HepG2 (cell line): ENCODE results near the gene ZXDA.

ENCODE experiments used
- HMG20B ChIP-seq: conservative IDR thresholded peaks from 2 replicates; pipeline ENCODE4 v1.6.1; 2016; ENCODE audit warnings: missing genetic modification reagents, missing compliant biosample characterization
- HNRNPH1 ChIP-seq: fragments of 200-400 bp; formaldehyde crosslinking; optimal IDR thresholded peaks from 2 replicates; pipeline ENCODE3; 2017; ENCODE audit warnings: mild to moderate bottlenecking, low read depth, low read length
- NFYC ChIP-seq: IDR thresholded peaks from 2 replicates; pipeline ENCODE4 v1.6.1; 2016; ENCODE audit warnings: missing genetic modification reagents, missing compliant biosample characterization
- POLR2A ChIP-seq, 2 experiments: IDR thresholded peaks; 2 replicates each; pipeline ENCODE4 v1.6.1; 2011; ENCODE audit warnings: low read depth in 2 of 2, low read length in 2 of 2, mild to moderate bottlenecking in 1 of 2, moderate library complexity in 1 of 2; ENCODE audit not compliant: insufficient read depth in 1 of 2
- POLR2AphosphoS2 ChIP-seq: IDR thresholded peaks from 2 replicates; pipeline ENCODE4 v1.6.1; 2011; ENCODE audit warnings: low read depth, low read length, improper control_type of control experiment
- PRDM15 ChIP-seq: sonication (generic); formaldehyde crosslinking; IDR thresholded peaks from 2 replicates; pipeline ENCODE4 v1.4.0; 2020; ENCODE audit warnings: missing genetic modification reagents
- SUZ12 ChIP-seq: fragments of 150-350 bp; IDR thresholded peaks from 2 replicates; pipeline ENCODE4 v1.6.1; 2014; ENCODE audit warnings: low read depth, low read length
- ZNF263 ChIP-seq: sonication (generic); formaldehyde crosslinking; IDR thresholded peaks from 2 replicates; pipeline ENCODE4 v1.4.0; 2020; ENCODE audit warnings: missing genetic modification reagents
- TF ChIP-seq, protein P1 (sequence below): IDR thresholded peaks from 2 replicates; pipeline ENCODE4 v1.6.1; 2016; ENCODE audit warnings: low read depth, missing genetic modification reagents, missing compliant biosample characterization
- TF ChIP-seq, protein P2 (sequence below): sonication (generic); formaldehyde crosslinking; IDR thresholded peaks from 2 replicates; pipeline ENCODE4 v1.5.1; 2020; ENCODE audit warnings: mild to moderate bottlenecking, missing genetic modification reagents, moderate library complexity
- TF ChIP-seq, protein P3 (sequence below): sonication (generic); formaldehyde crosslinking; IDR thresholded peaks from 2 replicates; pipeline ENCODE4 v1.4.0; 2020; ENCODE audit warnings: missing genetic modification reagents, mild to moderate bottlenecking, borderline replicate concordance
- TF ChIP-seq, protein P4 (sequence below): sonication (generic); formaldehyde crosslinking; IDR thresholded peaks from 2 replicates; pipeline ENCODE4 v1.4.0; 2020; ENCODE audit warnings: missing genetic modification reagents

DNA sequence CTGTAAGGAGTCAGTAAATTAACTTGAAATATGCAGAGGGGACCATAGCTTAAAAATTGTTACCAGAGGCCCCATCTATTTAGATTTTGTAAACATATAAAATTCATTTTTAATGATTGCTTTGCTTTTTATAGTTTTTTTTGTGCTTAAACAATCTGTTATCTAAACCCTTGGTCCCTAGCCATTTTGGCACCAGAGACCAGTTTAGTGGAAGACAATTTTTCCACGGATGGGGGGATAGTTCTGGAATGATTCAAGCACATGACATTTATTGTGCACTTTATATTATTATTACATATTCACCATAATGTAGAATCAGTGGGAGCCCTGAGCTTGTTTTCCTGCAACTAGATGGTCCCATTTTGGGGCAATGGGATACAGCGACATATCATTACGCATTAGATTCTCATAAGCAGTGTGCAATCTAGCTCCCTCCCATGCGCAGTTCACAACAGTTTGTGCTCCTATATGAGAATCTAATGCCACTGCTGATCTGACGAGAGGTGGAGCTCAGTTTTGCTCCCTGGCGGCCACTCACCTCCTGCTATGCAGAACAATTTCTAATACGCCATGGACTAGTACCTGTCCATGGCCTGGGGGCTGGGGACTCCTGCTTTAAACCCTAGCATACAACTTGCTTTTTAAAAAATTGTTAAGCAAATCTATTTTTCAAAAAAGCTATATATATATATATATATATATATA is 5.9 kb downstream of the ZXDA start:
- TF ChIP-seq POLR2AphosphoS2 (no peak), PRDM15 (CRISPR knock-in tag) (no peak), HNRNPH1 (no peak), SUZ12 (no peak), HMG20B (no peak), POLR2A (IDR thresholded peaks at IDR 0.05; ENCODE audit: insufficient read depth in 1 of 2, low read depth in 2 of 2, low read length in 2 of 2) (no peak), ZNF263 (CRISPR knock-in tag) (no peak), NFYC (CRISPR knock-in tag) (no peak)
- TF ChIP-seq, protein P1, sequence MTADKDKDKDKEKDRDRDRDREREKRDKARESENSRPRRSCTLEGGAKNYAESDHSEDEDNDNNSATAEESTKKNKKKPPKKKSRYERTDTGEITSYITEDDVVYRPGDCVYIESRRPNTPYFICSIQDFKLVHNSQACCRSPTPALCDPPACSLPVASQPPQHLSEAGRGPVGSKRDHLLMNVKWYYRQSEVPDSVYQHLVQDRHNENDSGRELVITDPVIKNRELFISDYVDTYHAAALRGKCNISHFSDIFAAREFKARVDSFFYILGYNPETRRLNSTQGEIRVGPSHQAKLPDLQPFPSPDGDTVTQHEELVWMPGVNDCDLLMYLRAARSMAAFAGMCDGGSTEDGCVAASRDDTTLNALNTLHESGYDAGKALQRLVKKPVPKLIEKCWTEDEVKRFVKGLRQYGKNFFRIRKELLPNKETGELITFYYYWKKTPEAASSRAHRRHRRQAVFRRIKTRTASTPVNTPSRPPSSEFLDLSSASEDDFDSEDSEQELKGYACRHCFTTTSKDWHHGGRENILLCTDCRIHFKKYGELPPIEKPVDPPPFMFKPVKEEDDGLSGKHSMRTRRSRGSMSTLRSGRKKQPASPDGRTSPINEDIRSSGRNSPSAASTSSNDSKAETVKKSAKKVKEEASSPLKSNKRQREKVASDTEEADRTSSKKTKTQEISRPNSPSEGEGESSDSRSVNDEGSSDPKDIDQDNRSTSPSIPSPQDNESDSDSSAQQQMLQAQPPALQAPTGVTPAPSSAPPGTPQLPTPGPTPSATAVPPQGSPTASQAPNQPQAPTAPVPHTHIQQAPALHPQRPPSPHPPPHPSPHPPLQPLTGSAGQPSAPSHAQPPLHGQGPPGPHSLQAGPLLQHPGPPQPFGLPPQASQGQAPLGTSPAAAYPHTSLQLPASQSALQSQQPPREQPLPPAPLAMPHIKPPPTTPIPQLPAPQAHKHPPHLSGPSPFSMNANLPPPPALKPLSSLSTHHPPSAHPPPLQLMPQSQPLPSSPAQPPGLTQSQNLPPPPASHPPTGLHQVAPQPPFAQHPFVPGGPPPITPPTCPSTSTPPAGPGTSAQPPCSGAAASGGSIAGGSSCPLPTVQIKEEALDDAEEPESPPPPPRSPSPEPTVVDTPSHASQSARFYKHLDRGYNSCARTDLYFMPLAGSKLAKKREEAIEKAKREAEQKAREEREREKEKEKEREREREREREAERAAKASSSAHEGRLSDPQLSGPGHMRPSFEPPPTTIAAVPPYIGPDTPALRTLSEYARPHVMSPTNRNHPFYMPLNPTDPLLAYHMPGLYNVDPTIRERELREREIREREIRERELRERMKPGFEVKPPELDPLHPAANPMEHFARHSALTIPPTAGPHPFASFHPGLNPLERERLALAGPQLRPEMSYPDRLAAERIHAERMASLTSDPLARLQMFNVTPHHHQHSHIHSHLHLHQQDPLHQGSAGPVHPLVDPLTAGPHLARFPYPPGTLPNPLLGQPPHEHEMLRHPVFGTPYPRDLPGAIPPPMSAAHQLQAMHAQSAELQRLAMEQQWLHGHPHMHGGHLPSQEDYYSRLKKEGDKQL (CRISPR knock-in tag), result no peak
- TF ChIP-seq, protein P2, sequence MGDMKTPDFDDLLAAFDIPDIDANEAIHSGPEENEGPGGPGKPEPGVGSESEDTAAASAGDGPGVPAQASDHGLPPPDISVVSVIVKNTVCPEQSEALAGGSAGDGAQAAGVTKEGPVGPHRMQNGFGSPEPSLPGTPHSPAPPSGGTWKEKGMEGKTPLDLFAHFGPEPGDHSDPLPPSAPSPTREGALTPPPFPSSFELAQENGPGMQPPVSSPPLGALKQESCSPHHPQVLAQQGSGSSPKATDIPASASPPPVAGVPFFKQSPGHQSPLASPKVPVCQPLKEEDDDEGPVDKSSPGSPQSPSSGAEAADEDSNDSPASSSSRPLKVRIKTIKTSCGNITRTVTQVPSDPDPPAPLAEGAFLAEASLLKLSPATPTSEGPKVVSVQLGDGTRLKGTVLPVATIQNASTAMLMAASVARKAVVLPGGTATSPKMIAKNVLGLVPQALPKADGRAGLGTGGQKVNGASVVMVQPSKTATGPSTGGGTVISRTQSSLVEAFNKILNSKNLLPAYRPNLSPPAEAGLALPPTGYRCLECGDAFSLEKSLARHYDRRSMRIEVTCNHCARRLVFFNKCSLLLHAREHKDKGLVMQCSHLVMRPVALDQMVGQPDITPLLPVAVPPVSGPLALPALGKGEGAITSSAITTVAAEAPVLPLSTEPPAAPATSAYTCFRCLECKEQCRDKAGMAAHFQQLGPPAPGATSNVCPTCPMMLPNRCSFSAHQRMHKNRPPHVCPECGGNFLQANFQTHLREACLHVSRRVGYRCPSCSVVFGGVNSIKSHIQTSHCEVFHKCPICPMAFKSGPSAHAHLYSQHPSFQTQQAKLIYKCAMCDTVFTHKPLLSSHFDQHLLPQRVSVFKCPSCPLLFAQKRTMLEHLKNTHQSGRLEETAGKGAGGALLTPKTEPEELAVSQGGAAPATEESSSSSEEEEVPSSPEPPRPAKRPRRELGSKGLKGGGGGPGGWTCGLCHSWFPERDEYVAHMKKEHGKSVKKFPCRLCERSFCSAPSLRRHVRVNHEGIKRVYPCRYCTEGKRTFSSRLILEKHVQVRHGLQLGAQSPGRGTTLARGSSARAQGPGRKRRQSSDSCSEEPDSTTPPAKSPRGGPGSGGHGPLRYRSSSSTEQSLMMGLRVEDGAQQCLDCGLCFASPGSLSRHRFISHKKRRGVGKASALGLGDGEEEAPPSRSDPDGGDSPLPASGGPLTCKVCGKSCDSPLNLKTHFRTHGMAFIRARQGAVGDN (CRISPR knock-in tag), result no peak
- TF ChIP-seq, protein P3, sequence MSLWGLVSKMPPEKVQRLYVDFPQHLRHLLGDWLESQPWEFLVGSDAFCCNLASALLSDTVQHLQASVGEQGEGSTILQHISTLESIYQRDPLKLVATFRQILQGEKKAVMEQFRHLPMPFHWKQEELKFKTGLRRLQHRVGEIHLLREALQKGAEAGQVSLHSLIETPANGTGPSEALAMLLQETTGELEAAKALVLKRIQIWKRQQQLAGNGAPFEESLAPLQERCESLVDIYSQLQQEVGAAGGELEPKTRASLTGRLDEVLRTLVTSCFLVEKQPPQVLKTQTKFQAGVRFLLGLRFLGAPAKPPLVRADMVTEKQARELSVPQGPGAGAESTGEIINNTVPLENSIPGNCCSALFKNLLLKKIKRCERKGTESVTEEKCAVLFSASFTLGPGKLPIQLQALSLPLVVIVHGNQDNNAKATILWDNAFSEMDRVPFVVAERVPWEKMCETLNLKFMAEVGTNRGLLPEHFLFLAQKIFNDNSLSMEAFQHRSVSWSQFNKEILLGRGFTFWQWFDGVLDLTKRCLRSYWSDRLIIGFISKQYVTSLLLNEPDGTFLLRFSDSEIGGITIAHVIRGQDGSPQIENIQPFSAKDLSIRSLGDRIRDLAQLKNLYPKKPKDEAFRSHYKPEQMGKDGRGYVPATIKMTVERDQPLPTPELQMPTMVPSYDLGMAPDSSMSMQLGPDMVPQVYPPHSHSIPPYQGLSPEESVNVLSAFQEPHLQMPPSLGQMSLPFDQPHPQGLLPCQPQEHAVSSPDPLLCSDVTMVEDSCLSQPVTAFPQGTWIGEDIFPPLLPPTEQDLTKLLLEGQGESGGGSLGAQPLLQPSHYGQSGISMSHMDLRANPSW (CRISPR knock-in tag), result no peak
- TF ChIP-seq, protein P4, sequence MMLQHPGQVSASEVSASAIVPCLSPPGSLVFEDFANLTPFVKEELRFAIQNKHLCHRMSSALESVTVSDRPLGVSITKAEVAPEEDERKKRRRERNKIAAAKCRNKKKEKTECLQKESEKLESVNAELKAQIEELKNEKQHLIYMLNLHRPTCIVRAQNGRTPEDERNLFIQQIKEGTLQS (CRISPR knock-in tag), result no peak
